Nephron progenitor cell (in vitro differentiated cells): ENCODE results near the gene ASB16.
A peak's percentile ranks its signal among the peaks of the same experiment; 100 is the strongest.

Experiments
- DNase-seq: peaks from one replicate; pipeline ENCODE4 v3.0.0; 2021
- H3K27ac Mint-ChIP-seq: 2 replicates; pipeline ENCODE4 v1.8.0; 2021; ENCODE audit warnings: mild to moderate bottlenecking, moderate library complexity, mixed read lengths
- H3K27me3 Mint-ChIP-seq: 2 replicates; pipeline ENCODE4 v1.8.0; 2021; ENCODE audit warnings: mild to moderate bottlenecking, low read depth, mixed read lengths; ENCODE audit not compliant: poor library complexity
- H3K36me3 Mint-ChIP-seq: 2 replicates; pipeline ENCODE4 v1.8.0; 2021; ENCODE audit warnings: low read depth, mixed read lengths
- H3K4me1 Mint-ChIP-seq: 2 replicates; pipeline ENCODE4 v1.8.0; 2021; ENCODE audit warnings: mixed read lengths
- H3K4me3 Mint-ChIP-seq: 2 replicates; pipeline ENCODE4 v1.8.0; 2021; ENCODE audit warnings: mild to moderate bottlenecking, moderate library complexity, mixed read lengths
- H3K9me3 Mint-ChIP-seq: 2 replicates; pipeline ENCODE4 v1.8.0; 2021; ENCODE audit warnings: mild to moderate bottlenecking, moderate library complexity, mixed read lengths
- CTCF ChIP-seq: fragments of 200-600 bp; sonication (generic); IDR thresholded peaks from 2 replicates; pipeline ENCODE4 v1.5.0; 2021; ENCODE audit warnings: antibody characterized with exemption

ASB16 gene

DNA sequence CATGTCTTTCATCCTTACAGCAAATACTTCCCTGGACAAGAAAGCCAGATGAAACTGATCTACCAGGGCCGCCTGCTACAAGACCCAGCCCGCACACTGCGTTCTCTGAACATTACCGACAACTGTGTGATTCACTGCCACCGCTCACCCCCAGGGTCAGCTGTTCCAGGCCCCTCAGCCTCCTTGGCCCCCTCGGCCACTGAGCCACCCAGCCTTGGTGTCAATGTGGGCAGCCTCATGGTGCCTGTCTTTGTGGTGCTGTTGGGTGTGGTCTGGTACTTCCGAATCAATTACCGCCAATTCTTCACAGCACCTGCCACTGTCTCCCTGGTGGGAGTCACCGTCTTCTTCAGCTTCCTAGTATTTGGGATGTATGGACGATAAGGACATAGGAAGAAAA, 20.0 kb downstream of the ASB16 start:
- Mint-ChIP-seq H3K27ac (peak overlapping the region; percentile 97), H3K27me3 (no peaks in the 10 kb centered on the region), H3K36me3 (peaks cover 27% of the 10 kb centered on the region), H3K9me3 (no peaks in the 10 kb centered on the region), H3K4me3 (no peak overlapping the region), H3K4me1 (peaks cover 34% of the 10 kb centered on the region)
- DNase-seq: no peak
- TF ChIP-seq CTCF: no peak

GRCh38 chr17:44191369-44191768, 20.9 kb downstream of the ASB16 start:
- peaks cover 28% of the 10 kb centered on the region for H3K4me1 Mint-ChIP-seq
- H3K36me3 Mint-ChIP-seq: peaks cover 36% of the 10 kb centered on the region
- DNase-seq: no peak
- H3K9me3 Mint-ChIP-seq: no peaks in the 10 kb centered on the region
- H3K4me3 Mint-ChIP-seq: no peak overlapping the region
- H3K27me3 Mint-ChIP-seq: no peaks in the 10 kb centered on the region
- TF ChIP-seq CTCF: no peak
- H3K27ac Mint-ChIP-seq: peak overlapping the region; percentile 97

DNA sequence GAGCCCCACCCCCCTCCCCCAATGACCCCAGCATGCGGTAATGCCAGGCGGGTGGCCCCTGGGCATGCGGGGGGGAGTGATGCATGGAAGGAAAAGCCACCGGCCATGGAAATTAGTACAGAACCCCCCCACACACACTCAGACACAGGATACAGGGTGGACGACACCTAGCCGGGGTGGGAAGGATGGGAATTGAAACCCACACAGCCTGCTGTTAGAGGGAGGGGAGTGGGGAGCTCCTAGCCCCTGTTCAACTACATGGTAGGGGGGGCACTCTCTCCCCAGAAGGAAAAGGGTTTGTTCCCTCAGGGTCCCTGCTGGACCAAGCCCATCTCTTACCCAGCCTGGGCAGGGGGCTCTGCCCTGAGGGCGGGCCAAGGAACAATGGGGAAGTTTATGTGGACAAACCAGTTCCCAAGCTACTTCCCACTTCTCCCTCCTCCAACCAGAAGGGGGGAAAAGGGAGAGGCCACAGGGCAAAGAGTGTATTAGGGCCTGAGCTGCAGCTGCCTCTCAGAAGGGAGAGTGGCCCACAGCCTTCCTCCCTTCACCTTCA, 21.5 kb downstream of the ASB16 start:
- peaks cover 4% of the 10 kb centered on the region for H3K27me3 Mint-ChIP-seq
- peaks cover 32% of the 10 kb centered on the region for H3K4me1 Mint-ChIP-seq
- DNase-seq: no peak
- peak overlapping the region; percentile 54 for H3K27ac Mint-ChIP-seq
- H3K9me3 Mint-ChIP-seq: no peaks in the 10 kb centered on the region
- no peak overlapping the region for H3K4me3 Mint-ChIP-seq
- peaks cover 43% of the 10 kb centered on the region for H3K36me3 Mint-ChIP-seq
- no peak for TF ChIP-seq CTCF

DNA sequence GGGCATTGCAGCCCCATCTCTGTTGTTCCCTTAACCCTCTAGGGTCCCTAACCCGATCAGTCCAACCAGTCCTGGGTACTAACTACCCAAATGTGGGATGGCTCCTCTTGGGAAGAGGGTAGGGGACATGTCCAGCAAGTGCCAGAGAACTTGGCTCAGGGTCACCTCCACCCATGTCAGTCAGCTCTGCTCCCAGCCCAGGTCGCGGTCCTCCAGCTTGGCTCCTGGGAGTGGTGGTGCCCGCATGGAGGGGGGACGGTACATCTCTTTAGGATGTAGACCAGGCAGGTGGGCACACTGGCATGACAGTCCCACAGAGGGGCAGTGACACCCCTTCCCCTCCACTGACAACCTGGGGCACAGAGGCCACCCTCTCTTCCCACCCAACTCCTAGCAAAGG, 22.2 kb downstream of the ASB16 start:
- Mint-ChIP-seq H3K4me1 (peaks cover 35% of the 10 kb centered on the region), H3K27me3 (peaks cover 4% of the 10 kb centered on the region), H3K36me3 (peaks cover 50% of the 10 kb centered on the region), H3K9me3 (no peaks in the 10 kb centered on the region), H3K27ac (peak overlapping the region; percentile 54), H3K4me3 (no peak overlapping the region)
- no peak for DNase-seq
- TF ChIP-seq CTCF: no peak

GRCh38 chr17:44193326-44194084, 23.0 kb downstream of the ASB16 start:
- no peaks in the 10 kb centered on the region for H3K9me3 Mint-ChIP-seq
- H3K36me3 Mint-ChIP-seq: peaks cover 54% of the 10 kb centered on the region
- no peak for DNase-seq
- H3K4me3 Mint-ChIP-seq: no peak overlapping the region
- H3K27me3 Mint-ChIP-seq: peaks cover 4% of the 10 kb centered on the region
- peaks cover 35% of the 10 kb centered on the region for H3K4me1 Mint-ChIP-seq
- peak overlapping the region; percentile 79 for H3K27ac Mint-ChIP-seq
- no peak for TF ChIP-seq CTCF

GRCh38 chr17:44197107-44197506, 26.6 kb downstream of the ASB16 start:
- Mint-ChIP-seq H3K27me3 (peaks cover 4% of the 10 kb centered on the region), H3K27ac (peak overlapping the region; percentile 91), H3K36me3 (peaks cover 40% of the 10 kb centered on the region), H3K9me3 (no peaks in the 10 kb centered on the region), H3K4me1 (peaks cover 31% of the 10 kb centered on the region), H3K4me3 (peak overlapping the region; percentile 49)
- DNase-seq: no peak
- TF ChIP-seq CTCF: no peak
